Hematopoietic multipotent progenitor cell treated with erythropoietin and hydrocortisone succinate and interleukin-3 and kit ligand, for 4 days (in vitro differentiated cells): Measurements from ENCODE around the gene FGGY.

Experiments used
- DNase-seq: peaks from one replicate; pipeline ENCODE4 v3.0.0-alpha.2; 2015

Gene FGGY

DNA sequence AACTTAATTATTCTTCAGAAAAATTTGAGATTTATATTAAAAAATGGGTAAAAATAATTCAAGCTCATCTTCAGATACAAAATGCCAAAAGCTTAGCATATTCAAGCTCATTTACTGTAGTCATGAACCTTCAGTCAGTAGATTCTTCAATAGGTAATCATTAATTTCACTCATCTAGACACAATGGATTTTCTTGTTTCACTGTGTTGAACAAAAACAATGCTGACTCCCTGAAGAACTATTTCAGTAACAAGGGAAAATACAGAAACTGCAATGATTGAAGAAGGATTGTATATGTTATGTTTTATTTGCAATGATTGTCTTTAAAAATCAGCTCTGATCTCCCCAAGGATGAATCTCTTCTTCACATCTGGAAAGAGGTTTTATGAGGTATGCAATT, 508.7 kb downstream of the FGGY start:
- no peak for DNase-seq
